ENCODE measurements around the gene EIF1.
A peak's percentile ranks its signal among the peaks of the same experiment; 100 is the strongest.

Gene EIF1

DNA sequence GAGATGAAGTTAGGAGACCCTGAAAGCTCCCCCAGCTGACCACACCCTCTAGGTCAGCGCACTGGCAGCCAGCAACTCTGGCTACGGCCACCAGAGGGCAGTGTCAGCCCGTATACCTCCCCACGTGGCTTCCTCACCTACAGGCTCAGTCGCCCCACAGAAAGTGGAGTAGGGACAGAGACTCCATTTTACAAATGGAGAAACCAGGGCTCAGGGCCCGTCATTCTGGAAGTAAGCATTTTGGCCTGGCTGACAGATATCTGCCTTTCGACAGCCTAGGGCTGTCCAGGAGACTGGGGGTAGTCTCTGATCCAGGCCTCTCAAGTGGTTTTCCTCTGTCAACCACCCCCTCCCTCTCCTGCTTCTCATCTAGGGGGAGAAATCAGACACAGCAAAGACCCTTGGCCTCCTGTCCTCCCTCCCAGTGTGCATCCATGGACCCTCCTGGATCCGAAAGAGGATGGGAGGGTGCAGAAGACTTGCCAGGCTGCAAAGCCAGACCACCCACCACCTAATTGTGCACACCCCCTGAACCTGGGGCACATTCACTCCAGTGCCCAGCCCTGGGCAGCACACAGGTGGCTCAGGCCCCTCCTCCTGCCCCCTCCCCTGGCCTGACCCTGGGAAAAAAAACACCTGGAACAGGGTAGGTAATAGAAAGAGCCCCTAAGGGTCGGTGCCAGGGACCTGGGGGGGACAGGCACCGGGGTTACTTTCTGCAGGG lies 49.6 kb downstream of the EIF1 start:
- DNase-seq, result peak; percentile 68

GRCh38 chr17:41738801-41739112 lies 50.1 kb downstream of the EIF1 start:
- no peak for DNase-seq

- DNase-seq, result no peak
Measured at GRCh38 chr17:41739661-41740352, 51.1 kb downstream of the EIF1 start.

DNA sequence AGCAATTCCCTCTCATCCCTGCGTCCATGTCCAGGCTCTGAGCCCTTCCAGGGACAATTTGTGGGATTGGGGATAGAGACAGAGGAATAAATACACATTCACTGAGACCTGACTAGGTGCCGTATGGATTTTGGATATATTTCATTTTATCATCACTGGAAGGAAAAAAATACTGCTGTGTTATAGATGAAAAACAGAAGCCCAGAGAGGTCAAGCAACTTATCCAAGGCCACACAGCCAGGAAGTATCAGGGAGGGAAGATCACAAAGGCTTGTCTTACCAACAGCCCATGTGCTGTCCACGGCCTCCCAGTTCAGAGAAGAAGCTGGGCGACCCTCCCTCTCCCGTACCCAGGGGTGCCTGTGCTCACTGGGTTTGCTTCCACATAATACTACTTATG lies 51.8 kb downstream of the EIF1 start:
- no peak for DNase-seq

DNA sequence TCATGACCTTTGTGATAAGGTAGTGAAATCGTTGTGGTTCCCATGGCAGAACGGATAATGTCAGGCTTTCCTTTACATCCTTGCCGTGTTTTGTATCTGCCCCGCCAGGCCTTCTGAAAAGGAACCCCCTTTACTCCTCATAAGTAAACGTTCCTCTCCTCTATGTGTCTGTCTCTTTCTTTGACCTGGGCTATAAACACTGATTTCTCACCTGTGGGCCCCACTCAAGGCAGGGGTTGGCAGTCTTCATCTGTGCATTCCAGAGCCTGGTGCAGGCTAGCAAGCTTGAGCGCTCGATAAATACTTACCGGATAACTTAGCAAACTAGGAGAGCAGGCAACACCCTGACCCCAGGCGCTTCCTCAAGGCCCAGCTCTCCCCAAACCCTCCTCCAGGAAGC lies 53.0 kb downstream of the EIF1 start:
- no peak for DNase-seq

All from activated effector memory CD4-positive, alpha-beta T cell treated with Interleukin-2 at 50 U/mL for 16 hours (primary cell).